Measurements from ENCODE around the gene UBALD1.
A peak's percentile ranks its signal among the peaks of the same experiment; 100 is the strongest.

The UBALD1 gene

GRCh38 chr16:4614571-4615383 is at the start of gene UBALD1:
UBALD1 (minus strand) TSS chr16:4614888; CDS start chr16:4614797, 91 bp downstream.
- peak; percentile 83 for DNase-seq

DNA sequence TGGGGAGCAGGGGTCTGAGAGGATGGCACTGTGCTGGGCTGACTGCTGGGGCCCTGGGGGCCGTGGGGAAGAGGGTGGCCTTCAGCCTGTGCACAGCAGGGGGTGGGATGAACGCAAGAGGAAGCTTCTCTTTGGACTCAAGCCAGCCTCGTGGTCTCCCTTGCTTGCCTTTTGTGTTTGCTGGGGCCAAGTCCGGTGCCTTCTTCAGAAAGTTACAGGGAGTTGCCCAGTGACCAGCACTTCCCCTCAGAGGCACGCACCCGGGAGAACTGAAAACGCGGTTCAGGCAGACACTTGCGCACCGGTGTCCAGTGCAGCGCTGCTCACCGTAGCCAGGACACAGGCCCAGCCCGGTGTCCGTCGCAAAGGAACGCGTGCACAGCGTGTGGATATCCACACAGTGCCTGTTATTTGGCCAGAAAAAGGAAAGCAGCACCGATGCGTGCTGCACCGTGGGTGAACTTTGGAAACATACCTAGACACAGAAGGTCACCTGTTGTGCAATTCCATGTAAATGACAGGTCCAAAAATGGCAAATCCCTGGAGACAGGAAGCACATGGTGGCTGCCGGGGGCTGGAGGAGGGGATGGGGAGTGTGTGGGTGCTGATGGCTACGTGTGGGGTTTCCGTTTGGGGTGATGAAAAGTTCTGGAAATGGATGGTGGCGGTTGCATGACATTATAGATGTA is 49.2 kb upstream of the UBALD1 start:
- peak; percentile 19 for DNase-seq

DNA sequence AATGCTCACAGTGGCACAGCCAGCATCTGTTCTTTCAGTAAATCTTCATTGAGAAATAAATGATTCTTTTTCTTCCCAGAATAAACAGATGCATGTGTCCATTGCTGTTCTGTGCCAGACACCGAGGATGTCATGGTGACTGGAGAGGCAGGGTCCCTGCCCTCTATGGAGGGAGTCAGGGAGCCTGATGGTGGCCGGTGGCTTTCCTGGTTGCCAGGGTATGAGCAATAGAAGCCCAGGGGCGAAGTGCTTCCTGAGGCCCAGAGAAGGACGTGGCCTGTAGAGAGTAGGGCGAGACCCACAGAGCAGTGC is 48.7 kb upstream of the UBALD1 start:
- DNase-seq = no peak

- no peak for DNase-seq
Measured at GRCh38 chr16:4661661-4662060, 47.0 kb upstream of the UBALD1 start.

- DNase-seq = peak; percentile 82
Measured at GRCh38 chr16:4660454-4661007, 45.8 kb upstream of the UBALD1 start.

- no peak for DNase-seq
Measured at GRCh38 chr16:4659363-4660353, 45.0 kb upstream of the UBALD1 start.

- no peak for DNase-seq
Measured at GRCh38 chr16:4656695-4657686, 42.3 kb upstream of the UBALD1 start.

- no peak for DNase-seq
Measured at GRCh38 chr16:4656221-4656620, 41.5 kb upstream of the UBALD1 start.

DNA sequence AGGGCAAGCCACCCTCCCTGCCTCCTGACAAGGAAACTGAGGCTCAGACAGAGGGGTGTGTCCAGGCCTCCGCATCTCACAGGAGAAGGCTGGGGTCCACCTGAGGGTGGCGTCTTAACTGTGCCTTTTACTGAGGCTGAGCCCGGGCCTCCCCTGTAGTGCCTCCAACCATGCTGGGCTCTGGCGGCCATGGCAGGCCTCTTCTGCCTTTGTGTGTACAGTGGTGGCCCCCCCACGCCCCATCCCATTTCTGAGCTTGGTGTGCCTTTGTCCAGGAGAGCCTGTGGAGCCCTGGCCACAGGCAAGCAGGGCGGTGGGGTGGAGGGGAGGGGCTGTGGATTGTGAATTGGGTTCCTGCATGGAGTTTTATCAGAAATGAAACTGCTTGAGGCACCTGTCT is 41.1 kb upstream of the UBALD1 start:
- no peak for DNase-seq

DNA sequence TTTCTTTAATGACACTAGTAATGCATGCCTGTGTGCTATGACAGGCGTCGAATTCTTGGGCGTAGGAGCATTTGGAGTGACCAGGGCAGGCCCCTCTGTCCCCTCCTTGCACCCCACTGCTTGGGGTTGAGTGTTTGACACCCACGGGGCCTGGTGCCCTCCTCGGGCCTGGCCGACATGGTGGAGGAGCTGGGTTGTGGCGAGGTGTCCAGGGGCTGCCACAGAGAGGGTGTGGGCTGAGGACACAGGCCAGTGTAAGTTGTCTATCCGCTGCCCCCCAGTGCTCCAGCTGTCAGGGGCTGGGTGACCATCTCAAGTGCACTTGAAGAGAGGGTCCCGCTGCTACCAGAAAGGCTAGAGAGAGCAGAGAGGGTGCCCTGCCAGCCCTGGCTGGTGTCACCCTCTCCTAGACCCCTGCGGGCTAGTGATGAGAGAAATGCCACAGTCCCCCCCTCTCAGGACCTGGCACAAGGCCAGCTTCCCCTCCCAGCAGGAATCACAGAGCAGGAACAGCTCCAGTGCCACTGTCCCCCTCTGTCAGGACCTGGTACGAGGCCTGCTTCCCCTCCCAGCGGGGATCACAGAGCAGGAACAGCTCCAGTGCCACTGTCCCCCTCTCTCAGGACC is 40.4 kb upstream of the UBALD1 start:
- no peak for DNase-seq

GRCh38 chr16:4654011-4654963 is 39.6 kb upstream of the UBALD1 start:
- no peak for DNase-seq

DNA sequence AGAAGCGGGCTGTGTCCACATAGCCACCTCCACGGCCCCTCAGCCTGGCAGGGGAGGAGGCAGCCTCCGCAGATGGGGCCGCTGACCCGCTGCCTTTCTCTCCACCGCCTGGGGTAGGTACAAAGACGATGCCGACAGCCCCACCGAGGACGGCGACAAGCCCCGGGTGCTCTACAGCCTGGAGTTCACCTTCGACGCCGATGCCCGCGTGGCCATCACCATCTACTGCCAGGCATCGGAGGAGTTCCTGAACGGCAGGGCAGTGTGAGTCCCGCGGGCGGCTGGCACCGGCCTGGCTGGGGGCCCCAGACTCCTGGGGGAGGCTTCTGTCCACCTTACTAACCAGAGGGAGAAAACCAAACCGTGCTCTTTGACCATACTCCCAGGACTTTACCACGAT is 37.9 kb upstream of the UBALD1 start:
- DNase-seq = no peak

DNA sequence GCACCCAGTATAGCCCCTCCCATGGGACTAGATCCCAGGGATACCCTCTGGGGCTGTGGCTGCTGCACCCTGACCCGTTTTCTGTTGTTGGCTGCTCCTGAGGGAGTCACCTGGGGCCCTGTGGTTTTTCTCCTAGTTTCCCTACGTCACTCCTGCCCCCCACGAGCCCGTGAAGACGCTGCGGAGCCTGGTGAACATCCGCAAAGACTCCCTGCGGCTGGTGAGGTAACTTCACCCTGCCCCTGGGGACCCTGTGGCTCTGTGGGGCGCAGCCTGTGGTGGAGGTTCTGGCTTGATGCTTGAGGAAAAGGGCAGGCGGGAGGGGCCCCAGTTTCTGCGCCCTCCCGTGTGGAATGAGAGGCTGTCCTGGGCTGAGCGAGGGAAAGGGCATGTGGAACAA is 37.1 kb upstream of the UBALD1 start:
- DNase-seq = no peak

DNA sequence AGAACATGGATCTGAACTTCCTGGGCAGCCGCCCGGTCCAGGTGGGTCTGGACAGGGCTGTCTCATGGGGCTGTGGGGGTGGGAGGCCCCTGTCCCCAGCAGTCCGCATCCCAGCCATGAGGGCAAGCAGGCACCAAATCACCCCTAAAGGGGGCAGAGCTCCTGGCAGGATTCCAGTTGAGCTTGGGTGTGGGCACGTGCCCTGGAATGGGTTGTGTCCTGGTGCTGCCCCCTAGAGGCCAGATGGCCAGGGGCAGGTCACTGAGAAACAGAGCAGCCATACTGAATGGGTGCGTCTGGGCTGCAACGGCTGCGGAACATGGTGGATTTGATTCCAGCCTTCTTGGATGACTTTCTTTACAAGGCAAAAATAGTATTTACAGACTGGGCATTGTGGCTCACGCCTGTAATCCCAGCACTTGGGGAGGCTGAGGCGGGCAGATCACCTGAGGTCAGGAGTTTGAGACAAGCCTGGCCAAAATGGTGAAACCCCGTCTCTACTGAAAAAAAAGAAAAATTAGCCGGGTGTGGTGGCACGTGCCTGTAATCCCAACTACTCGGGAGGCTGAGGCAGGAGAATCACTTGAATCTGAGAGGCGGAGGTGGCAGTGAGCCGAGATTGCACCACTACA is 35.9 kb upstream of the UBALD1 start:
- peak; percentile 82 for DNase-seq

GRCh38 chr16:4649744-4650442 is 35.2 kb upstream of the UBALD1 start:
- DNase-seq = no peak

DNA sequence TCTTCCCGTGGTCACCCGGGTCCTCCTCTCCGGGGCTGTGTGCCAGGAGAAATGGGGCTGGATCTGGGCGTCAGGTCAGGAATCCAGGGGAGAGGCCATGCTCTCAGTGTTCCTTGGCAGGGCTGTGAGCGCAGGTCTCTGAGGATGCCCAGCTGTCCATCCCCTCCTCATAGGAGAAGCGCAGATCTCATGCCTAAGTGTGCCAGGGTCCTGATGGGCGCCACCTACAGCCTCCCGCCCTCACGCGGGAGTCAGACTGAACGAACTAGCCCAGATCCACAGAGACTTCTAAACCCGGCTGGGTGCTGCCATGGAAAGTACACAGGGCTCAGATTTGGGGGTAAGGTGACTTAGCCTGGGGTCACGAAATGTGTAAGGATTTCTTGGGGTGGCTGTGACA is 34.2 kb upstream of the UBALD1 start:
- no peak for DNase-seq

DNA sequence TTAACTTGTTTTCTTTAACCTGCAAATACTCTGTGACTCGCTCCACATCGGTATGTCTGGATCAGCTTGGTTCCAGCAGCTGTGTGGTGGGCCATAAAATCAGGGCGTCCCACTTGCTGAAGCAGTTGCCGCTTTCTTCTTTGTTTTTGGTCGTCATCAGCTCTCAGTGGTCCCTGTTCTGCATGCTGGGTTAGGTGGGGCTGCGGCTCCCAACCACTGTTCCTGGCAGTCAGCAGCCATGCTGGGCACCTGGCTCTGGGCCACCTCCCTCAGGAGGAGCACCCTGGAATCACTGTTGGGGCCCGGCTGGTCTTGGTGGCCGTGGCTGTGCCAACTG is 32.9 kb upstream of the UBALD1 start:
- DNase-seq = no peak

- no peak for DNase-seq
Measured at GRCh38 chr16:4646773-4647643, 32.3 kb upstream of the UBALD1 start.
